C4-2B (cell line): Measurements from ENCODE around the gene SERPINB1.

Experiments
- ZFX ChIP-seq: fragments of 450-650 bp; IDR thresholded peaks from 2 replicates; pipeline ENCODE4 v1.6.1; 2017
- TF ChIP-seq, protein P1 (sequence below): fragments of 450-650 bp; conservative IDR thresholded peaks from 2 replicates; pipeline ENCODE4 v1.5.1; 2017; ENCODE audit warnings: mild to moderate bottlenecking

DNA sequence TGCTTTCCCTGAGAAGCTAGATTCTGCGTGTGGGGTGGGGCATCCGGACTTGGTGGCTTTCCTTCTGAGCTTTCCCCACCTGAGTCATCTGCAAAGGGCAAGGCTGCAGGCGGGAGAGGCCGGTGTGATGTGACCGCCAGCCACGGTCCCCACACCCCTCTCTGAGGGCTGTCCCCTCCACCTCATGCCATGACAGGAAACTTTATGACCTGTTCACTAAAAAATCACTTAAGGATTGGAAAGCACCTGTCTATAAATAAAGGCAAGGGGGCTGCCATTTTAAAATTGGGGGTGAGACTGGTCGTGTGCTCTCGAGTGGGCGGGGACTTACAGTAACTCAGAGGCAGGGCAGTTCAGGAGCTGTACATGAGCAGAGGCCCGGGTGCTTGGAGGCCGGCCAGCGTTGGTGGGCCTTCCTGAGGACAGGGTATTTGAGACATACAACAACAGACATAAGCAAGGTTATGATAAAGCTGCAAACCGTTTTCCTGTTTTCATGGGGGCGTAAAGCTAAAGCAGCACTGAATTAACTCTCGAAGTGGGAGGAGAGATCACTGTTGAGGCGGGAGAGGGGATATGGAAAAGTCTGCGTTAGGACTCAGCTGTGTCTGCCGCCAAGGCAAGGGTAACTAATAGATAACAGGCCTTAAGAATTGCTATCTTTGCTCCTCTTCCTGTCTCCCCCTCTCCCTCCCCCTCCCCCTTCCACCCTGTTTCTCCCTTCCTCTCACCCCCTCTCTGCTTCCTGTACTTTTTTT, 16.1 kb upstream of the SERPINB1 start:
- TF ChIP-seq, protein P1, sequence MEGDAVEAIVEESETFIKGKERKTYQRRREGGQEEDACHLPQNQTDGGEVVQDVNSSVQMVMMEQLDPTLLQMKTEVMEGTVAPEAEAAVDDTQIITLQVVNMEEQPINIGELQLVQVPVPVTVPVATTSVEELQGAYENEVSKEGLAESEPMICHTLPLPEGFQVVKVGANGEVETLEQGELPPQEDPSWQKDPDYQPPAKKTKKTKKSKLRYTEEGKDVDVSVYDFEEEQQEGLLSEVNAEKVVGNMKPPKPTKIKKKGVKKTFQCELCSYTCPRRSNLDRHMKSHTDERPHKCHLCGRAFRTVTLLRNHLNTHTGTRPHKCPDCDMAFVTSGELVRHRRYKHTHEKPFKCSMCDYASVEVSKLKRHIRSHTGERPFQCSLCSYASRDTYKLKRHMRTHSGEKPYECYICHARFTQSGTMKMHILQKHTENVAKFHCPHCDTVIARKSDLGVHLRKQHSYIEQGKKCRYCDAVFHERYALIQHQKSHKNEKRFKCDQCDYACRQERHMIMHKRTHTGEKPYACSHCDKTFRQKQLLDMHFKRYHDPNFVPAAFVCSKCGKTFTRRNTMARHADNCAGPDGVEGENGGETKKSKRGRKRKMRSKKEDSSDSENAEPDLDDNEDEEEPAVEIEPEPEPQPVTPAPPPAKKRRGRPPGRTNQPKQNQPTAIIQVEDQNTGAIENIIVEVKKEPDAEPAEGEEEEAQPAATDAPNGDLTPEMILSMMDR = no peak
- no peak for TF ChIP-seq ZFX
